ENCODE results near the gene ZNF500.

DNA sequence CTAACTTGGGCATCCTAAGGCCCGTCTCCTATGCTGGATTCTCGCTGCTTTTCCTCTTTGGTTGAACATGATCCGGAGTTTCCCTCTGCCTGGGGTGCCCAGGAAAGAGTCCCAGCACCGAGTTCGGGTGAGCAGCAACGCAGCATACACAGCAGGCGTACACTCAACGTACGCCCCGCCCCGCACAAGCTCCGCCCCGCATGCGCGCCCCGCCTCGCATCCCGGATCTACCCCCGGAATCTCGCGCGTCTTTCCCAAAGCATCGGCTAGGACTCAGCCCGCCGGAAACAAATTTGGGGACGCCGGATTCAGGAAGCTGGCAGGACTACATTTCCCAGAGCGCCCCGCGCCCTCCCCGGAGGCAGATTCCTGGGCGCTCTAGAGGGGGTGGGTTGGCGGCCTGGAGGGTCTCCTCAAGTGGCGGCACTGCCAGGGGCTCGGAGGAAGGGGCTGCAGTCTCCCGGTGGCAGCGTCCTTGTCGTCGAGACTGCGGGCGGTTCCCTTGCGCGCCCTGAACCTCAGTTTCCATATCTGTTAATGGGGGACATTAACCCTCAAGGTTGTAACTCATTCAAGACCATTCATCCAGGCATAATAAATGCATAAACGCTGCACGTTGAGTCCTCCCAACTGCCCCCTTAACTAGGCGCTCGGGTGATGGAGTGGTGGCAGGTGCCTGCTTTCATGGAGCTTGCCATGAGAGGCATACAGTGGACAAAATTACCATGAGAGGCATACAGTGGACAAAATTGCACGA, 1.8 kb upstream of the ZNF500 start:
- TF ChIP-seq TAF1 (IDR thresholded peaks at IDR 0.05; ENCODE audit: low read depth): no peak
- no peak for TF ChIP-seq RAD21 (IDR thresholded peaks at IDR 0.05; ENCODE audit: low read depth)
- TF ChIP-seq EP300 (IDR thresholded peaks at IDR 0.05; ENCODE audit: borderline replicate concordance): no peak
- no peak for TF ChIP-seq YY1 (IDR thresholded peaks at IDR 0.05; ENCODE audit: low read depth)
- no peak for TF ChIP-seq FOXM1 (IDR thresholded peaks at IDR 0.05; ENCODE audit: borderline replicate concordance, low read depth)
- TF ChIP-seq, protein P1, sequence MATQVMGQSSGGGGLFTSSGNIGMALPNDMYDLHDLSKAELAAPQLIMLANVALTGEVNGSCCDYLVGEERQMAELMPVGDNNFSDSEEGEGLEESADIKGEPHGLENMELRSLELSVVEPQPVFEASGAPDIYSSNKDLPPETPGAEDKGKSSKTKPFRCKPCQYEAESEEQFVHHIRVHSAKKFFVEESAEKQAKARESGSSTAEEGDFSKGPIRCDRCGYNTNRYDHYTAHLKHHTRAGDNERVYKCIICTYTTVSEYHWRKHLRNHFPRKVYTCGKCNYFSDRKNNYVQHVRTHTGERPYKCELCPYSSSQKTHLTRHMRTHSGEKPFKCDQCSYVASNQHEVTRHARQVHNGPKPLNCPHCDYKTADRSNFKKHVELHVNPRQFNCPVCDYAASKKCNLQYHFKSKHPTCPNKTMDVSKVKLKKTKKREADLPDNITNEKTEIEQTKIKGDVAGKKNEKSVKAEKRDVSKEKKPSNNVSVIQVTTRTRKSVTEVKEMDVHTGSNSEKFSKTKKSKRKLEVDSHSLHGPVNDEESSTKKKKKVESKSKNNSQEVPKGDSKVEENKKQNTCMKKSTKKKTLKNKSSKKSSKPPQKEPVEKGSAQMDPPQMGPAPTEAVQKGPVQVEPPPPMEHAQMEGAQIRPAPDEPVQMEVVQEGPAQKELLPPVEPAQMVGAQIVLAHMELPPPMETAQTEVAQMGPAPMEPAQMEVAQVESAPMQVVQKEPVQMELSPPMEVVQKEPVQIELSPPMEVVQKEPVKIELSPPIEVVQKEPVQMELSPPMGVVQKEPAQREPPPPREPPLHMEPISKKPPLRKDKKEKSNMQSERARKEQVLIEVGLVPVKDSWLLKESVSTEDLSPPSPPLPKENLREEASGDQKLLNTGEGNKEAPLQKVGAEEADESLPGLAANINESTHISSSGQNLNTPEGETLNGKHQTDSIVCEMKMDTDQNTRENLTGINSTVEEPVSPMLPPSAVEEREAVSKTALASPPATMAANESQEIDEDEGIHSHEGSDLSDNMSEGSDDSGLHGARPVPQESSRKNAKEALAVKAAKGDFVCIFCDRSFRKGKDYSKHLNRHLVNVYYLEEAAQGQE (IDR thresholded peaks at IDR 0.05; ENCODE audit: low read depth): no peak

All from Ishikawa (cell line).